PFSK-1 (cell line): Measurements from ENCODE around the gene TTC4.

Source experiments
- POLR2AphosphoS5 ChIP-seq: IDR thresholded peaks from 2 replicates; pipeline ENCODE4 v1.6.1; 2012; ENCODE audit warnings: low read depth, mild to moderate bottlenecking, control low read depth, low read length, moderate library complexity
- REST ChIP-seq, 2 experiments: IDR thresholded peaks; 2 replicates each; pipeline versions ENCODE4 v1.6.1 to v1.8.0; 2011 to 2012; ENCODE audit warnings: low read depth in 2 of 2, low read length in 2 of 2, control low read depth in 1 of 2, inconsistent platforms in 1 of 2, mild to moderate bottlenecking in 1 of 2, moderate library complexity in 1 of 2; ENCODE audit not compliant: insufficient read depth in 1 of 2
- SIN3A ChIP-seq: IDR thresholded peaks from 2 replicates; pipeline ENCODE4 v1.6.1; 2012; ENCODE audit warnings: mild to moderate bottlenecking, low read length, moderate library complexity, borderline replicate concordance; ENCODE audit not compliant: insufficient read depth

GRCh38 chr1:54706419-54706818, 9.2 kb upstream of the TTC4 start:
- TF ChIP-seq REST (IDR thresholded peaks at IDR 0.05; ENCODE audit: insufficient read depth in 1 of 2, low read depth in 2 of 2, low read length in 2 of 2) (no peak), SIN3A (no peak), POLR2AphosphoS5 (no peak)
